Measurements from ENCODE around the gene RCAN2. TPM values are rescaled to one million over a fixed set of nuclear protein-coding genes. Genes with fewer than 3 reads are reported as not detected.

The RCAN2 gene
- total and polyA plus RNA-seq, 2 donors (not counting 1 experiment from before 2014, with no cell fraction given): not detected

DNA sequence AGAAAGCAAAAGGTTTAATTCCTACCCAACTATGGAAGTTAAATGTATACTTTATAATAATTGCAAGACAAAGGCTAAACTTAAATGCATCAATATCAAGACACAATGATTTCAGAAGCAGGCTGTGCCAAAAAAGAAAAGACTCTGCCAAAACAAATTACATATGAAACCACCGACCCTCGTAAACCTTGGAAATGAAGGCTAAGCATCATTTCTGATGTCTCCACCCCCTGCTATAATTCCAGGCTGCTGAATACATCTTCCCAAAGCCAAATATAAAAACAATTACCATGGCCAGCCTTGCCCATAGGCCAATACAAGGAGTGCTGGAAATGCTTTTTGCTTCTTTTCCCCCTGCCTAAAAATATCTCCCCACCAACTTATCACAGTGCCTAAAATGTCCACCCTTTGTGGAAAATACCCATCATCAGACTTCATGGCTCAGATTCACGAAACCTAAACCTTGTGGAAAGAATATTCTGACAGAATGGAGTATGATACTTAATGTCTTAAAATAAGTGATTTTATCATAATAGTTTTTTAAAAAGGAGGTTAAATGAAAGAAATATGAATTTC lies 37.4 kb downstream of the RCAN2 start:
- peaks cover 30% of the 10 kb centered on the region for H3K27me3 Mint-ChIP-seq
- DNase-seq: no peak
- Histone ChIP-seq H3K27ac (ENCODE audit: low read length in 2 of 2) (no peak overlapping the region), H3K9ac (ENCODE audit: low read length) (no peak overlapping the region), H4K20me1 (ENCODE audit: control insufficient read depth, insufficient read depth, low read length, poor library complexity, severe bottlenecking) (no peaks in the 10 kb centered on the region), H3K4me3 (ENCODE audit: control extremely low read depth in 1 of 5, extremely low read depth in 1 of 5, insufficient read depth in 1 of 5, low read depth in 2 of 5, low read length in 4 of 5) (no peak overlapping the region), H3K36me3 (replicated peaks in 1 of 2; ENCODE audit: control extremely low read depth in 1 of 2, control insufficient read depth in 1 of 2, extremely low read depth in 1 of 2, insufficient read depth in 2 of 2, low read length in 1 of 2) (no peaks in the 10 kb centered on the region), H3K4me1 (ENCODE audit: control insufficient read depth in 2 of 2, insufficient read depth in 2 of 2, low read length in 2 of 2) (no peaks in the 10 kb centered on the region), H3K27me3 (replicated peaks in 1 of 4; ENCODE audit: control extremely low read depth in 1 of 4, control insufficient read depth in 3 of 4, insufficient read depth in 4 of 4, low read length in 3 of 4) (no peaks in the 10 kb centered on the region), H3K4me2 (replicated peaks; ENCODE audit: low read depth, low read length, poor library complexity, severe bottlenecking) (no peak overlapping the region), H3K79me2 (ENCODE audit: control insufficient read depth, insufficient read depth, low read length) (no peaks in the 10 kb centered on the region), H3K9me3 (ENCODE audit: control extremely low read depth in 1 of 3, control insufficient read depth in 2 of 3, insufficient read depth in 1 of 3, low read length in 2 of 3) (peaks cover 0 to 1% (median 0%) of the 10 kb centered on the region in 3 donors), H2AFZ (ENCODE audit: insufficient read depth, low read depth, low read length, poor library complexity, severe bottlenecking) (no peak overlapping the region)
- intact Hi-C loops (cut with micrococcal nuclease): no loop called here
- TF ChIP-seq EZH2 (IDR thresholded peaks at IDR 0.05; ENCODE audit: borderline replicate concordance, insufficient read depth, low read depth, low read length, poor library complexity, severe bottlenecking): no peak
- TF ChIP-seq, protein P1, sequence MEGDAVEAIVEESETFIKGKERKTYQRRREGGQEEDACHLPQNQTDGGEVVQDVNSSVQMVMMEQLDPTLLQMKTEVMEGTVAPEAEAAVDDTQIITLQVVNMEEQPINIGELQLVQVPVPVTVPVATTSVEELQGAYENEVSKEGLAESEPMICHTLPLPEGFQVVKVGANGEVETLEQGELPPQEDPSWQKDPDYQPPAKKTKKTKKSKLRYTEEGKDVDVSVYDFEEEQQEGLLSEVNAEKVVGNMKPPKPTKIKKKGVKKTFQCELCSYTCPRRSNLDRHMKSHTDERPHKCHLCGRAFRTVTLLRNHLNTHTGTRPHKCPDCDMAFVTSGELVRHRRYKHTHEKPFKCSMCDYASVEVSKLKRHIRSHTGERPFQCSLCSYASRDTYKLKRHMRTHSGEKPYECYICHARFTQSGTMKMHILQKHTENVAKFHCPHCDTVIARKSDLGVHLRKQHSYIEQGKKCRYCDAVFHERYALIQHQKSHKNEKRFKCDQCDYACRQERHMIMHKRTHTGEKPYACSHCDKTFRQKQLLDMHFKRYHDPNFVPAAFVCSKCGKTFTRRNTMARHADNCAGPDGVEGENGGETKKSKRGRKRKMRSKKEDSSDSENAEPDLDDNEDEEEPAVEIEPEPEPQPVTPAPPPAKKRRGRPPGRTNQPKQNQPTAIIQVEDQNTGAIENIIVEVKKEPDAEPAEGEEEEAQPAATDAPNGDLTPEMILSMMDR (IDR thresholded peaks at IDR 0.05): no peak
- no peaks in the 10 kb centered on the region for H3K4me1 Mint-ChIP-seq
- WGBS (ENCODE audit: insufficient coverage): 85% methylated on average over 2 of the region's 3 CpGs
- ChIA-PET CTCF (no interaction called here), POLR2A (no interaction called here)
- no peak overlapping the region for H3K4me3 Mint-ChIP-seq
- no peaks in the 10 kb centered on the region for H3K9me3 Mint-ChIP-seq (ENCODE audit: insufficient read depth)
- ATAC-seq (ENCODE audit: low read depth): no peak
- no peak overlapping the region for H3K27ac Mint-ChIP-seq

DNA sequence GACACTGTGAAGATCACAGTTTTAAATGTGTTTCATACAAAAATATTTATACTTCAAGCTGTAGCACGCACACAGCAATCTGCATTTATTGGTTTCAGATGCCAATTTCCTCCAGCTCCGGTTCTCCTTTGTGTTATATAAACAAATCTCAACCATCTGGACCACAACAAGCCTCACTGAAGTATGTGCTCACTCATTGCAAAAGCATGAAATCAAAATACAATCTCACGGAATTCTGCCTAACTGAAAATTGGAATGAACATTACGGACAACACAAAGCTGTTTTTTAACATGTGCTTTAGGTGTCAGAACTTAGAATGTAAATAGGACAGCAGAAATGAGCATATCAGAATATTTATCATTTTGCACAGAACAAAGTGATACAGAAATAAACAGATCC lies 38.0 kb downstream of the RCAN2 start:
- Mint-ChIP-seq H3K9me3 (ENCODE audit: insufficient read depth) (peaks cover 2% of the 10 kb centered on the region), H3K27me3 (peaks cover 33% of the 10 kb centered on the region), H3K27ac (no peak overlapping the region), H3K4me3 (no peak overlapping the region), H3K4me1 (no peaks in the 10 kb centered on the region)
- no peaks in the 10 kb centered on the region for H3K27me3 ChIP-seq (replicated peaks in 1 of 4; ENCODE audit: control extremely low read depth in 1 of 4, control insufficient read depth in 3 of 4, insufficient read depth in 4 of 4, low read length in 3 of 4)
- no peak overlapping the region for H3K4me3 ChIP-seq (ENCODE audit: control extremely low read depth in 1 of 5, extremely low read depth in 1 of 5, insufficient read depth in 1 of 5, low read depth in 2 of 5, low read length in 4 of 5)
- ATAC-seq (ENCODE audit: low read depth) (no peak), DNase-seq (no peak)
- no peaks in the 10 kb centered on the region for H4K20me1 ChIP-seq (ENCODE audit: control insufficient read depth, insufficient read depth, low read length, poor library complexity, severe bottlenecking)
- POLR2A ChIA-PET: no interaction called here
- no peak overlapping the region for H3K4me2 ChIP-seq (replicated peaks; ENCODE audit: low read depth, low read length, poor library complexity, severe bottlenecking)
- no peak overlapping the region for H2AFZ ChIP-seq (ENCODE audit: insufficient read depth, low read depth, low read length, poor library complexity, severe bottlenecking)
- peaks cover 0 to 1% (median 0%) of the 10 kb centered on the region in 3 donors for H3K9me3 ChIP-seq (ENCODE audit: control extremely low read depth in 1 of 3, control insufficient read depth in 2 of 3, insufficient read depth in 1 of 3, low read length in 2 of 3)
- 92% methylated on average over 2 of the region's 4 CpGs for WGBS (ENCODE audit: insufficient coverage)
- TF ChIP-seq, protein P1 (IDR thresholded peaks at IDR 0.05): no peak
- no peak for TF ChIP-seq EZH2 (IDR thresholded peaks at IDR 0.05; ENCODE audit: borderline replicate concordance, insufficient read depth, low read depth, low read length, poor library complexity, severe bottlenecking)
- H3K36me3 ChIP-seq (replicated peaks in 1 of 2; ENCODE audit: control extremely low read depth in 1 of 2, control insufficient read depth in 1 of 2, extremely low read depth in 1 of 2, insufficient read depth in 2 of 2, low read length in 1 of 2): no peaks in the 10 kb centered on the region
- CTCF ChIA-PET: no interaction called here
- no peaks in the 10 kb centered on the region for H3K4me1 ChIP-seq (ENCODE audit: control insufficient read depth in 2 of 2, insufficient read depth in 2 of 2, low read length in 2 of 2)
- H3K79me2 ChIP-seq (ENCODE audit: control insufficient read depth, insufficient read depth, low read length): no peaks in the 10 kb centered on the region
- intact Hi-C loops (cut with micrococcal nuclease): no loop called here
- H3K27ac ChIP-seq (ENCODE audit: low read length in 2 of 2): no peak overlapping the region
- H3K9ac ChIP-seq (ENCODE audit: low read length): no peak overlapping the region

Measured in B cell (primary cell).